ENCODE results near the gene GLB1L.

DNA sequence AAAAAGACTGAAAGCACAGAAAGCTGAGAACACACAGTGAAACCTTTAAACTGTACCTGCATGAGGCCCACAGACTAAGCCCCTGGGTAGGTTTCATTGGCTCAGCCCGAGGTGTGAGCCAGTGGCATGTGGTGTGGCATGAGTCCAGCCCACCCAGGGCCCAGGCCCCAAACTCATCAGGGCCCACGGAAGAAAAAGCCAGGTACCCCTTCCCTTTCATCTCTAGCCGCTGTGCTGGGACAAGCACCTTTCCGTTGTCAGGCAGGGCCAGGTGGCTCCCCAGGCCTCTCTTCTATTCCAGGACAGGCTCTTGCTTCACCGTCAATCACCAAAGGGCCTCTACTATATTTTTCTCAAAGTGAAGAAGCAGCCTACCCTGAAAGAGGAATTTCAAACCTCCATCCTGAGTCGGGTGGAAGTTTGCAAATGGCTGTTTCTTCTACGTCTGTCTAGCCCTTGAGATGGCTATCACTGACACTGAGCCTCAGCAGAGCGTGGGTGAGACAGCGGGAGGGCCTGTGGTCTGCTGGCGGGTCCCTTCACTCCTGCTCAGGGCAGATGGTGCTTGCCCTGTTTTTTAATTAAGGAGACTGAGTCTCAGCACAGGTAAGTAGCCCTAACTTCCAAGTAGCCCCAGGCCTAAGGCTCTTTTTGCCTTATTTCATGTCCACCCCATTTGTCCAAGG, 42.5 kb upstream of the GLB1L start:
- TF ChIP-seq, protein P1, sequence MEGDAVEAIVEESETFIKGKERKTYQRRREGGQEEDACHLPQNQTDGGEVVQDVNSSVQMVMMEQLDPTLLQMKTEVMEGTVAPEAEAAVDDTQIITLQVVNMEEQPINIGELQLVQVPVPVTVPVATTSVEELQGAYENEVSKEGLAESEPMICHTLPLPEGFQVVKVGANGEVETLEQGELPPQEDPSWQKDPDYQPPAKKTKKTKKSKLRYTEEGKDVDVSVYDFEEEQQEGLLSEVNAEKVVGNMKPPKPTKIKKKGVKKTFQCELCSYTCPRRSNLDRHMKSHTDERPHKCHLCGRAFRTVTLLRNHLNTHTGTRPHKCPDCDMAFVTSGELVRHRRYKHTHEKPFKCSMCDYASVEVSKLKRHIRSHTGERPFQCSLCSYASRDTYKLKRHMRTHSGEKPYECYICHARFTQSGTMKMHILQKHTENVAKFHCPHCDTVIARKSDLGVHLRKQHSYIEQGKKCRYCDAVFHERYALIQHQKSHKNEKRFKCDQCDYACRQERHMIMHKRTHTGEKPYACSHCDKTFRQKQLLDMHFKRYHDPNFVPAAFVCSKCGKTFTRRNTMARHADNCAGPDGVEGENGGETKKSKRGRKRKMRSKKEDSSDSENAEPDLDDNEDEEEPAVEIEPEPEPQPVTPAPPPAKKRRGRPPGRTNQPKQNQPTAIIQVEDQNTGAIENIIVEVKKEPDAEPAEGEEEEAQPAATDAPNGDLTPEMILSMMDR (IDR thresholded peaks at IDR 0.05) = no peak
- TF ChIP-seq POLR2A (IDR thresholded peaks at IDR 0.05) = no peak

Measured in lower leg skin (tissue), 3 donors.